MCF 10A (cell line): ENCODE results near the gene CDH26. TPM values are rescaled to one million over a fixed set of nuclear protein-coding genes. Genes with fewer than 3 reads are reported as not detected.

ENCODE experiments used
- BruUV-seq: library from RNA; stranded (reverse); fragments of 400-500 nt; replicated peaks from 2 replicates; lab custom pipeline; 2021; lab: Mats Ljungman, UMichigan
- CTCF ChIA-PET: fragments of 300-600 bp; sonication (Branson Sonifier 250); formaldehyde crosslinking; extraction: SDS; loops from one replicate; lab custom pipeline; 2021; ENCODE audit warnings: antibody characterized with exemption, inconsistent platforms; lab: Yijun Ruan, JAX
- POLR2A ChIA-PET: fragments of 300-600, 350-650 bp; sonication (Branson Sonifier 250); formaldehyde crosslinking; extraction: SDS; loops from one replicate; lab custom pipeline; 2020; ENCODE audit warnings: antibody characterized with exemption, inconsistent platforms; lab: Yijun Ruan, JAX
- DNase-seq: peaks from one replicate; pipeline ENCODE4 v3.0.0-alpha.2; 2018; ENCODE audit not compliant: unreplicated experiment
- H3K27ac Mint-ChIP-seq: one replicate; pipeline ENCODE4 v1.8.0; 2022; ENCODE audit warnings: mild to moderate bottlenecking, low read depth, mixed read lengths; ENCODE audit not compliant: unreplicated experiment
- H3K27me3 Mint-ChIP-seq: one replicate; pipeline ENCODE4 v1.8.0; 2022; ENCODE audit warnings: mixed read lengths; ENCODE audit not compliant: insufficient read depth, unreplicated experiment
- H3K36me3 Mint-ChIP-seq: one replicate; pipeline ENCODE4 v1.8.0; 2022; ENCODE audit warnings: mild to moderate bottlenecking, moderate library complexity, mixed read lengths; ENCODE audit not compliant: insufficient read depth, unreplicated experiment
- H3K4me1 Mint-ChIP-seq: one replicate; pipeline ENCODE4 v1.8.0; 2022; ENCODE audit warnings: mixed read lengths; ENCODE audit not compliant: insufficient read depth, unreplicated experiment
- H3K4me3 Mint-ChIP-seq: one replicate; pipeline ENCODE4 v1.8.0; 2022; ENCODE audit warnings: mild to moderate bottlenecking, moderate library complexity, mixed read lengths; ENCODE audit not compliant: unreplicated experiment
- H3K9me3 Mint-ChIP-seq: one replicate; pipeline ENCODE4 v1.8.0; 2022; ENCODE audit warnings: mixed read lengths; ENCODE audit not compliant: unreplicated experiment
- CTCF ChIP-seq: fragments of 200-600 bp; IDR thresholded peaks from one replicate; pipeline ENCODE4 v1.8.0; 2022; ENCODE audit warnings: antibody characterized with exemption, mild to moderate bottlenecking; ENCODE audit not compliant: unreplicated experiment
- intact Hi-C: fragments of 100-400 bp; cut with micrococcal nuclease; formaldehyde crosslinking; loops from 2 replicates; pipeline ENCODE4 v1.14.1; 2022
- total RNA-seq: library from RNA; stranded (reverse); gene quantifications from 2 replicates; pipeline ENCODE4 v1.2.3, GENCODE V29; 2022

CDH26 gene
- total RNA-seq, 1 experiment from 2014 or later = 0.12 TPM

DNA sequence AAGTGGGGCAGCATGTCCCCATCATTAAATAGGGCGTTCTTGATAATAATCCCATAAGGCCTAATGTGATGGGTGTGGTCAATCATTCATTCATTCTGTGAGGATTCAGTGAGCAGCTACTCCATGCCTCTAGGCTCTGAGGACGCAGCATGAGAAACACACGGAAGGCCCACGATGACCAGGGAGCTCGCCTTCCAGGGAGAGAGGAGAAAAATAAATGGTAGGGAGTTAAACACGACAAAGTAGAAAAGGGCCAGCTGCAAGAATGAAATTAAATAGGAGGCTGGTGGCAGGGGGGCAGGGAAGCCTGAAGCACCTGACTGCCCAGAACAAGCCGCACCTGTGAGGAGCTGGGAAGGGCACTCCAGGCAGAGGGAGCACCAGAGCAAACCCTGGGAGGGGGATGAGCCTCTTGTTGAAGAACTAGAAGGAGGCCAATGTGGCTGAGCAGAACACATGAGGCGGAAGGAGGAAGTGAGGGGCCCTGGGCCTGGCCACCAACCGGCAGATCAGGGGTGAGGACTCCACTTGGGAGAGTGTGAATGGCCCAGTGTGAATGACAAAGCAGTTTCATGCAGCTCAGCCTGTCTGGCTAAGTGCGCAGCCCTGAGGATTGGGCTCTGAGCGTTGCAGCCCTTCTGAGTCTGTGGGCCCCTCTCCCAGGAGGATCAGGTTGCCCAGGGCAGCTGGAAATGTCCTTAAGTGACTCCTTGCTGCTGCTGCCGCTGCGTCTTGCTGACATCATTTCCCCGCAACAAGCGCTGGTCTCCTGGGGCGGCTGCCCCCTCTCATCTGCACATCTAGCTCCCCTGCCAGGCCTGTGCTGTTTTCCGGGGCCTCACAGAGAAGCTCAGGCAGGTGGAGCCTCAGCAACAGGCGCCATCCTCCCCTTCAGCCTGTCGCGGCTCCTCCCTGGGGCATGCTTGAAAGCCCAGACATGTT, 99.9 kb downstream of the CDH26 start:
- Mint-ChIP-seq H3K4me1 (peaks cover 30% of the 10 kb centered on the region), H3K36me3 (no peaks in the 10 kb centered on the region), H3K4me3 (no peak overlapping the region), H3K27me3 (no peaks in the 10 kb centered on the region), H3K27ac (no peak overlapping the region), H3K9me3 (no peaks in the 10 kb centered on the region)
- DNase-seq = no peak
- no TSS peak for BruUV-seq
- no peak for TF ChIP-seq CTCF
- intact Hi-C loops = loop anchor here (1.0 to 2.0 kb wide), 2 partner anchors 153 to 205 kb away; no protein-coding TSS in a partner anchor
- ChIA-PET CTCF (interaction anchor here (0.6 to 14.5 kb wide), 62 partner anchors 8 to 1840 kb away, joined by 3 to 360 read pairs (median 3); partner anchors contain the start of gene CDH26), POLR2A (interaction anchor here (0.7 to 0.8 kb wide), 4 partner anchors 10 to 485 kb away, joined by 3 to 4 read pairs (median 3); partner anchors contain the start of genes FAM217B and PPP1R3D)

DNA sequence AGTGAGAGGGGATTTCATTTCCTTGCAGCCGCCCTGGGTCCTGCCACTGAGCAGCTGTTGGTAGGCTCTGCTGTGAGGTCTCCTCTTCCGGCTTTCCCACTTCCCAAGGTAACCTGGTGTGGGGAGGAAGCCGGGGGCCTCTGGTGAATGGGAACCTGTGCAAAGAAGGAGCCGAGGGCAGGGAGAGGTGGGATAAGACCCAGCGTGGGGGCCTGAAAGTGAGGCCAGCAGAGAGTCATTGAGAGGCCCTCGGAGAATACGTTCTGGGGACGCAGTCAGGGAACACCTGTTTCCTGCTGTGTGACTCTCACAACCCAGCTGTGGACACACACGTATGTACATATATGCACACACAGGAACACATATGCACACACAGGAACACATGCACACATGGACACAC, 100.7 kb downstream of the CDH26 start:
- peaks cover 32% of the 10 kb centered on the region for H3K4me1 Mint-ChIP-seq
- BruUV-seq = no TSS peak
- H3K4me3 Mint-ChIP-seq = no peak overlapping the region
- no peak for TF ChIP-seq CTCF
- CTCF ChIA-PET = interaction anchor here (0.6 to 14.5 kb wide), 20 partner anchors 9 to 1204 kb away, joined by 3 to 360 read pairs (median 10); partner anchors contain the start of gene CDH26
- intact Hi-C loops = no loop called here
- no peaks in the 10 kb centered on the region for H3K36me3 Mint-ChIP-seq
- no peak overlapping the region for H3K27ac Mint-ChIP-seq
- no peaks in the 10 kb centered on the region for H3K9me3 Mint-ChIP-seq
- POLR2A ChIA-PET = interaction anchor here (0.7 kb wide), 1 partner anchor 87 kb away, joined by 3 read pairs; no protein-coding TSS in a partner anchor
- no peak for DNase-seq
- H3K27me3 Mint-ChIP-seq = no peaks in the 10 kb centered on the region

- CTCF ChIA-PET = interaction anchor here (0.9 kb wide), 1 partner anchor 151 kb away, joined by 3 read pairs; no protein-coding TSS in a partner anchor
- Mint-ChIP-seq H3K9me3 (no peaks in the 10 kb centered on the region), H3K4me3 (no peak overlapping the region), H3K27me3 (no peaks in the 10 kb centered on the region), H3K36me3 (no peaks in the 10 kb centered on the region), H3K4me1 (peaks cover 32% of the 10 kb centered on the region), H3K27ac (no peak overlapping the region)
- no peak for TF ChIP-seq CTCF
- intact Hi-C loops = no loop called here
- POLR2A ChIA-PET = no interaction called here
- no peak for DNase-seq
- BruUV-seq = no TSS peak
Measured at GRCh38 chr20:60060006-60060557, 101.9 kb downstream of the CDH26 start.

GRCh38 chr20:60060593-60060992, 102.4 kb downstream of the CDH26 start:
- no peaks in the 10 kb centered on the region for H3K36me3 Mint-ChIP-seq
- H3K4me3 Mint-ChIP-seq = no peak overlapping the region
- no TSS peak for BruUV-seq
- no peak for TF ChIP-seq CTCF
- no peaks in the 10 kb centered on the region for H3K9me3 Mint-ChIP-seq
- ChIA-PET POLR2A (interaction anchor here (0.5 kb wide), 1 partner anchor 265 kb away, joined by 3 read pairs; no protein-coding TSS in a partner anchor), CTCF (interaction anchor here (0.5 to 1.2 kb wide), 4 partner anchors 150 to 1154 kb away, joined by 3 to 4 read pairs (median 3); no protein-coding TSS in a partner anchor)
- no peak overlapping the region for H3K27ac Mint-ChIP-seq
- peaks cover 1% of the 10 kb centered on the region for H3K27me3 Mint-ChIP-seq
- peak; percentile 84 for DNase-seq
- intact Hi-C loops = no loop called here
- H3K4me1 Mint-ChIP-seq = peaks cover 32% of the 10 kb centered on the region
